Activated CD8-positive, alpha-beta memory T cell treated with anti-CD3 and anti-CD28 coated beads, Interleukin-2, amount 10 ng/mL, durations not matched to agents 7 days and 5 days (primary cell): ENCODE measurements around the gene BRD7. TPM values are rescaled to one million over a fixed set of nuclear protein-coding genes. Genes with fewer than 3 reads are reported as not detected.
"Not testable (repeated sequence)": the region's sequence is repeated elsewhere in the genome, so short reads cannot be mapped to it uniquely, and the experiment has no call there.

ENCODE experiments used
- ATAC-seq: fragments of 150-1000 bp; cut with Tn5 transposase; one replicate; pipeline ENCODE4 v1.10.0; 2021; ENCODE audit warnings: moderate library complexity
- CTCF ChIA-PET: fragments of 350-600 bp; sonication (Branson Sonifier 250); formaldehyde crosslinking; loops from one replicate; lab custom pipeline; 2021; ENCODE audit warnings: antibody characterized with exemption; lab: Charles Lee
- DNase-seq: peaks from one replicate; pipeline ENCODE4 v3.0.0-alpha.2; 2020
- H3K27ac Mint-ChIP-seq: one replicate; pipeline ENCODE4 v1.8.0; 2021; ENCODE audit warnings: mild to moderate bottlenecking, mixed read lengths
- H3K27me3 Mint-ChIP-seq: one replicate; pipeline ENCODE4 v1.8.0; 2021; ENCODE audit warnings: mixed read lengths
- H3K36me3 Mint-ChIP-seq: one replicate; pipeline ENCODE4 v1.8.0; 2021; ENCODE audit warnings: mild to moderate bottlenecking, mixed read lengths
- H3K4me1 Mint-ChIP-seq: one replicate; pipeline ENCODE4 v1.8.0; 2021; ENCODE audit warnings: mixed read lengths
- H3K4me3 Mint-ChIP-seq: one replicate; pipeline ENCODE4 v1.8.0; 2021; ENCODE audit warnings: mild to moderate bottlenecking, moderate library complexity, mixed read lengths
- H3K9me3 Mint-ChIP-seq: one replicate; pipeline ENCODE4 v1.8.0; 2022; ENCODE audit warnings: low read depth, mixed read lengths
- total RNA-seq, 2 experiments: library from RNA; stranded (reverse); gene quantifications; one replicate each; pipeline ENCODE4 v1.2.3, GENCODE V29; 2021

BRD7 gene
- total RNA-seq, 2 experiments from 2014 or later = 85.0 to 102 TPM

GRCh38 chr16:50363656-50364055, 5.1 kb downstream of the BRD7 start:
- DNase-seq (no peak), ATAC-seq (no peak)
- CTCF ChIA-PET = interaction anchor here (0.6 to 0.7 kb wide), 2 partner anchors 443 to 457 kb away, joined by 4 to 6 read pairs; no protein-coding TSS in a partner anchor
- no peaks in the 10 kb centered on the region for H3K9me3 Mint-ChIP-seq
- H3K36me3 Mint-ChIP-seq = peaks cover 48% of the 10 kb centered on the region
- H3K27ac Mint-ChIP-seq = no peak overlapping the region
- H3K4me3 Mint-ChIP-seq = no peak overlapping the region
- H3K4me1 Mint-ChIP-seq = peaks cover 59% of the 10 kb centered on the region
- H3K27me3 Mint-ChIP-seq = no peaks in the 10 kb centered on the region

GRCh38 chr16:50360779-50361178, 8.0 kb downstream of the BRD7 start:
- H3K27ac Mint-ChIP-seq = no peak overlapping the region
- no peak overlapping the region for H3K4me3 Mint-ChIP-seq
- H3K4me1 Mint-ChIP-seq = peaks cover 40% of the 10 kb centered on the region
- ATAC-seq (no peak), DNase-seq (no peak)
- H3K27me3 Mint-ChIP-seq = no peaks in the 10 kb centered on the region
- CTCF ChIA-PET = interaction anchor here (0.8 to 11.2 kb wide), 13 partner anchors 9 to 446 kb away, joined by 3 to 111 read pairs (median 4); partner anchors contain the start of gene CNEP1R1
- H3K9me3 Mint-ChIP-seq = no peaks in the 10 kb centered on the region
- peaks cover 46% of the 10 kb centered on the region for H3K36me3 Mint-ChIP-seq

- Mint-ChIP-seq H3K9me3 (no peaks in the 10 kb centered on the region), H3K4me1 (peaks cover 35% of the 10 kb centered on the region), H3K36me3 (peaks cover 43% of the 10 kb centered on the region), H3K27me3 (no peaks in the 10 kb centered on the region), H3K4me3 (no peak overlapping the region), H3K27ac (no peak overlapping the region)
- ATAC-seq (no peak), DNase-seq (no peak)
- CTCF ChIA-PET = interaction anchor here (0.8 to 11.2 kb wide), 10 partner anchors 8 to 446 kb away, joined by 3 to 111 read pairs (median 3); partner anchors contain the start of gene CNEP1R1
Observed at GRCh38 chr16:50360033-50360778, 8.6 kb downstream of the BRD7 start.

GRCh38 chr16:50359626-50360025, 9.2 kb downstream of the BRD7 start:
- peaks cover 34% of the 10 kb centered on the region for H3K4me1 Mint-ChIP-seq
- DNase-seq (no peak), ATAC-seq (no peak)
- peaks cover 45% of the 10 kb centered on the region for H3K36me3 Mint-ChIP-seq
- CTCF ChIA-PET = interaction anchor here (0.8 to 11.2 kb wide), 7 partner anchors 8 to 447 kb away, joined by 3 to 111 read pairs (median 5); partner anchors contain the start of gene CNEP1R1
- H3K9me3 Mint-ChIP-seq = no peaks in the 10 kb centered on the region
- H3K27me3 Mint-ChIP-seq = no peaks in the 10 kb centered on the region
- no peak overlapping the region for H3K4me3 Mint-ChIP-seq
- no peak overlapping the region for H3K27ac Mint-ChIP-seq

GRCh38 chr16:50354629-50355456, 13.9 kb downstream of the BRD7 start:
- Mint-ChIP-seq H3K9me3 (no peaks in the 10 kb centered on the region), H3K4me3 (no peak overlapping the region), H3K36me3 (peaks cover 43% of the 10 kb centered on the region), H3K27ac (no peak overlapping the region), H3K27me3 (no peaks in the 10 kb centered on the region), H3K4me1 (peaks cover 11% of the 10 kb centered on the region)
- ATAC-seq = no peak
- DNase-seq = no peak
- CTCF ChIA-PET = interaction anchor here (0.7 to 11.2 kb wide), 38 partner anchors 12 to 452 kb away, joined by 3 to 111 read pairs (median 4); partner anchors contain the start of genes CNEP1R1 and TENT4B

GRCh38 chr16:50354082-50354481, 14.7 kb downstream of the BRD7 start:
- no peak for ATAC-seq
- H3K4me1 Mint-ChIP-seq = peaks cover 7% of the 10 kb centered on the region
- H3K9me3 Mint-ChIP-seq = peaks cover 3% of the 10 kb centered on the region
- no peak overlapping the region for H3K4me3 Mint-ChIP-seq
- DNase-seq = no peak
- no peak overlapping the region for H3K27ac Mint-ChIP-seq
- H3K27me3 Mint-ChIP-seq = no peaks in the 10 kb centered on the region
- CTCF ChIA-PET = interaction anchor here (0.9 to 11.2 kb wide), 27 partner anchors 11 to 452 kb away, joined by 3 to 111 read pairs (median 5); partner anchors contain the start of genes CNEP1R1 and TENT4B
- peaks cover 45% of the 10 kb centered on the region for H3K36me3 Mint-ChIP-seq

GRCh38 chr16:50351952-50352351, 16.8 kb downstream of the BRD7 start:
- H3K4me3 Mint-ChIP-seq = no peak overlapping the region
- H3K27me3 Mint-ChIP-seq = no peaks in the 10 kb centered on the region
- DNase-seq = no peak
- peaks cover 3% of the 10 kb centered on the region for H3K9me3 Mint-ChIP-seq
- H3K4me1 Mint-ChIP-seq = peaks cover 7% of the 10 kb centered on the region
- CTCF ChIA-PET = interaction anchor here (1.0 to 11.2 kb wide), 7 partner anchors 15 to 454 kb away, joined by 3 to 111 read pairs (median 10); partner anchors contain the start of gene CNEP1R1
- ATAC-seq = no peak
- H3K27ac Mint-ChIP-seq = no peak overlapping the region
- H3K36me3 Mint-ChIP-seq = peaks cover 55% of the 10 kb centered on the region

GRCh38 chr16:50351116-50351515, 17.7 kb downstream of the BRD7 start:
- Mint-ChIP-seq H3K4me1 (peaks cover 7% of the 10 kb centered on the region), H3K4me3 (no peak overlapping the region), H3K27ac (no peak overlapping the region), H3K36me3 (peaks cover 61% of the 10 kb centered on the region), H3K9me3 (peaks cover 3% of the 10 kb centered on the region), H3K27me3 (no peaks in the 10 kb centered on the region)
- CTCF ChIA-PET = interaction anchor here (1.0 to 11.2 kb wide), 5 partner anchors 9 to 455 kb away, joined by 3 to 111 read pairs (median 23); no protein-coding TSS in a partner anchor
- ATAC-seq = no peak
- DNase-seq = no peak

- H3K4me1 Mint-ChIP-seq, H3K27me3 Mint-ChIP-seq, H3K4me3 Mint-ChIP-seq, H3K9me3 Mint-ChIP-seq, H3K27ac Mint-ChIP-seq, ATAC-seq, DNase-seq: not testable (repeated sequence)
- H3K36me3 Mint-ChIP-seq = peaks cover 65% of the 10 kb centered on the region
- CTCF ChIA-PET = interaction anchor here (4.7 kb wide), 1 partner anchor 9 kb away, joined by 29 read pairs; no protein-coding TSS in a partner anchor
Observed at GRCh38 chr16:50345210-50345609, 23.6 kb downstream of the BRD7 start.

GRCh38 chr16:50343566-50343965, 25.2 kb downstream of the BRD7 start:
- H3K27me3 Mint-ChIP-seq, H3K4me1 Mint-ChIP-seq, DNase-seq, H3K9me3 Mint-ChIP-seq, ATAC-seq, H3K27ac Mint-ChIP-seq, H3K4me3 Mint-ChIP-seq: not testable (repeated sequence)
- H3K36me3 Mint-ChIP-seq = peaks cover 54% of the 10 kb centered on the region
- CTCF ChIA-PET = interaction anchor here (1.4 to 4.7 kb wide), 2 partner anchors 11 to 94 kb away, joined by 3 to 29 read pairs; no protein-coding TSS in a partner anchor

GRCh38 chr16:50340578-50340977, 28.2 kb downstream of the BRD7 start:
- CTCF ChIA-PET = interaction anchor here (4.7 kb wide), 1 partner anchor 14 kb away, joined by 29 read pairs; no protein-coding TSS in a partner anchor
- no peak overlapping the region for H3K4me3 Mint-ChIP-seq
- H3K27me3 Mint-ChIP-seq = no peaks in the 10 kb centered on the region
- peaks cover 28% of the 10 kb centered on the region for H3K4me1 Mint-ChIP-seq
- H3K9me3 Mint-ChIP-seq = no peaks in the 10 kb centered on the region
- ATAC-seq (no peak), DNase-seq (no peak)
- H3K27ac Mint-ChIP-seq = no peak overlapping the region
- H3K36me3 Mint-ChIP-seq = peaks cover 44% of the 10 kb centered on the region

- peak overlapping the region; percentile 10 for H3K4me3 Mint-ChIP-seq
- CTCF ChIA-PET = interaction anchor here (0.6 to 4.1 kb wide), 4 partner anchors 12 to 128 kb away, joined by 3 to 20 read pairs (median 3); no protein-coding TSS in a partner anchor
- peaks cover 42% of the 10 kb centered on the region for H3K36me3 Mint-ChIP-seq
- H3K27me3 Mint-ChIP-seq = no peaks in the 10 kb centered on the region
- H3K9me3 Mint-ChIP-seq = no peaks in the 10 kb centered on the region
- H3K27ac Mint-ChIP-seq = peak overlapping the region; percentile 70
- ATAC-seq (peak; percentile 45), DNase-seq (no peak)
- peaks cover 37% of the 10 kb centered on the region for H3K4me1 Mint-ChIP-seq
Observed at GRCh38 chr16:50338371-50339231, 30.2 kb downstream of the BRD7 start.
